GM19099 (cell line): ENCODE measurements around the gene ACAA2.

ENCODE experiments used
- POLR2A ChIP-seq: IDR thresholded peaks from 3 replicates; pipeline ENCODE4 v1.6.1; 2011; ENCODE audit warnings: low read depth; ENCODE audit not compliant: insufficient read length; ENCODE audit errors: extremely low read depth

The ACAA2 gene

GRCh38 chr18:49762191-49763077 is 50.9 kb downstream of the ACAA2 start:
- no peak for TF ChIP-seq POLR2A

- TF ChIP-seq POLR2A = no peak
Observed at GRCh38 chr18:49761771-49762170, 51.6 kb downstream of the ACAA2 start.

- no peak for TF ChIP-seq POLR2A
Observed at GRCh38 chr18:49758263-49758610, 55.1 kb downstream of the ACAA2 start.

- TF ChIP-seq POLR2A = no peak
Observed at GRCh38 chr18:49757513-49758262, 55.6 kb downstream of the ACAA2 start.

- no peak for TF ChIP-seq POLR2A
Observed at GRCh38 chr18:49756671-49757362, 56.5 kb downstream of the ACAA2 start.

GRCh38 chr18:49756135-49756534 is 57.2 kb downstream of the ACAA2 start:
- no peak for TF ChIP-seq POLR2A

GRCh38 chr18:49755489-49755888 is 57.8 kb downstream of the ACAA2 start:
- TF ChIP-seq POLR2A = no peak

GRCh38 chr18:49754866-49755265 is 58.5 kb downstream of the ACAA2 start:
- no peak for TF ChIP-seq POLR2A

GRCh38 chr18:49753643-49754042 is 59.7 kb downstream of the ACAA2 start:
- no peak for TF ChIP-seq POLR2A

GRCh38 chr18:49752095-49752457 is 61.3 kb downstream of the ACAA2 start:
- TF ChIP-seq POLR2A = no peak

GRCh38 chr18:49751427-49752094 is 61.8 kb downstream of the ACAA2 start:
- TF ChIP-seq POLR2A = no peak

GRCh38 chr18:49749563-49749962 is 63.8 kb downstream of the ACAA2 start:
- no peak for TF ChIP-seq POLR2A

- no peak for TF ChIP-seq POLR2A
Observed at GRCh38 chr18:49747876-49748275, 65.5 kb downstream of the ACAA2 start.

GRCh38 chr18:49745045-49746014 is 68.0 kb downstream of the ACAA2 start:
- TF ChIP-seq POLR2A = no peak

- TF ChIP-seq POLR2A = no peak
Observed at GRCh38 chr18:49744376-49745008, 68.8 kb downstream of the ACAA2 start.
